GM12872 (cell line): ENCODE data around the gene PPP2R5E.

ENCODE experiments used
- TF ChIP-seq, protein P1 (sequence below): IDR thresholded peaks from 3 replicates; pipeline ENCODE4 v1.5.1; 2011; ENCODE audit warnings: low read depth, mild to moderate bottlenecking, low read length, moderate library complexity; ENCODE audit not compliant: insufficient read depth

The PPP2R5E gene

DNA sequence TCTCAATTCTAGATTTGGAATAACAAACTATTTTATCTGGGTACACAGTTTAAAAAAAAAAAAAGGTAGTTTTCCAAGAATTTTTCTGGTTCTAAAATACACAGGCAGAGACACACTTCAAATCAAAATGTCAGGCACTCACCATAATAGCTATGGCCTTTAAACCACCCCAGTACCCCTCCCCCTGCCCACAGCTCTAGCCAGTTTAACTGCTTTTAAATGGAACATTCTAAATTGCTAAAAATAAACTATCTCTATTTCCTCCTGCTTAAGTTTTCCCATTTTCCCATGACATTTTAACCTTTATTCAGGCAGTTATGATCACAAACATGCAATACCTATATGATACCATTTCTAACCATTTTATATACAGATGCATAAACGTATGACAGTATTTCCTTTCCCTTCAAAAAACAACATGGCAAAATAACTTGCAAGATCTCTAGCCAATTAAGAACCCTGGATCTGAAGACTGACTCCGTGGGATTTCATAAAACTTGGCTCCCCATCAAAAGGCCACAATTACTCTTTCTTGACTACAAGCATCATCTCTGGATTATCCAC, 46.3 kb downstream of the PPP2R5E start:
- TF ChIP-seq, protein P1, sequence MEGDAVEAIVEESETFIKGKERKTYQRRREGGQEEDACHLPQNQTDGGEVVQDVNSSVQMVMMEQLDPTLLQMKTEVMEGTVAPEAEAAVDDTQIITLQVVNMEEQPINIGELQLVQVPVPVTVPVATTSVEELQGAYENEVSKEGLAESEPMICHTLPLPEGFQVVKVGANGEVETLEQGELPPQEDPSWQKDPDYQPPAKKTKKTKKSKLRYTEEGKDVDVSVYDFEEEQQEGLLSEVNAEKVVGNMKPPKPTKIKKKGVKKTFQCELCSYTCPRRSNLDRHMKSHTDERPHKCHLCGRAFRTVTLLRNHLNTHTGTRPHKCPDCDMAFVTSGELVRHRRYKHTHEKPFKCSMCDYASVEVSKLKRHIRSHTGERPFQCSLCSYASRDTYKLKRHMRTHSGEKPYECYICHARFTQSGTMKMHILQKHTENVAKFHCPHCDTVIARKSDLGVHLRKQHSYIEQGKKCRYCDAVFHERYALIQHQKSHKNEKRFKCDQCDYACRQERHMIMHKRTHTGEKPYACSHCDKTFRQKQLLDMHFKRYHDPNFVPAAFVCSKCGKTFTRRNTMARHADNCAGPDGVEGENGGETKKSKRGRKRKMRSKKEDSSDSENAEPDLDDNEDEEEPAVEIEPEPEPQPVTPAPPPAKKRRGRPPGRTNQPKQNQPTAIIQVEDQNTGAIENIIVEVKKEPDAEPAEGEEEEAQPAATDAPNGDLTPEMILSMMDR: no peak

GRCh38 chr14:63493246-63493645, 49.9 kb downstream of the PPP2R5E start:
- TF ChIP-seq, protein P1: 0 out of 3 replicates have a peak, but pooled peaks have one; percentile 12

- TF ChIP-seq, protein P1: no peak
These were observed 50.8 kb downstream of the PPP2R5E start for GRCh38 chr14:63492391-63492790.

- TF ChIP-seq, protein P1: no peak
These were observed 55.5 kb downstream of the PPP2R5E start for GRCh38 chr14:63487724-63488123.

- TF ChIP-seq, protein P1: no peak
These were observed 56.4 kb downstream of the PPP2R5E start for GRCh38 chr14:63486738-63487137.

- TF ChIP-seq, protein P1: no peak
These were observed 59.9 kb downstream of the PPP2R5E start for GRCh38 chr14:63483315-63483714.

GRCh38 chr14:63480599-63480998, 62.6 kb downstream of the PPP2R5E start:
- TF ChIP-seq, protein P1: no peak

- TF ChIP-seq, protein P1: no peak
These were observed 64.7 kb downstream of the PPP2R5E start for GRCh38 chr14:63478437-63478852.
